ENCODE results near the gene SLC2A4RG. TPM values are rescaled to one million over a fixed set of nuclear protein-coding genes. Genes with fewer than 3 reads are reported as not detected.

Gene SLC2A4RG
- total RNA-seq, 4 donors from 2014 or later: 26.3 to 50.2 (median 47.7) TPM

- intact Hi-C loops (cut with DNase I; ENCODE audit: low total_unique reads): loop anchor here (10.0 kb wide), 1 partner anchor 255 kb away; the partner anchor contains the start of gene PTK6
- Histone ChIP-seq H3K36me3 (no peaks in the 10 kb centered on the region), H3K4me1 (no peaks in the 10 kb centered on the region), H3K9me3 (no peaks in the 10 kb centered on the region), H3K27me3 (no peaks in the 10 kb centered on the region), H3K4me3 (no peak overlapping the region), H3K27ac (no peak overlapping the region)
- DNase-seq: no peak
- 95% methylated on average over 57 of the region's 57 CpGs; no CpG with 5 or more reads in 1 of the 2 donors for WGBS, 2 donors (ENCODE audit: low coverage in 1 of 2)
- in situ Hi-C loops (cut with MboI; ENCODE audit: low pct_ligation_motif_present in 1 of 4, low pct_unique_long_range_greater_than_20kb in 1 of 4, low sequenced_read_pairs in 3 of 4): no loop called here
- no peak for TF ChIP-seq POLR2AphosphoS5 (IDR thresholded peaks at IDR 0.05)
- TF ChIP-seq EP300 (IDR thresholded peaks at IDR 0.05; ENCODE audit: low read depth): no peak
- TF ChIP-seq, protein P1, sequence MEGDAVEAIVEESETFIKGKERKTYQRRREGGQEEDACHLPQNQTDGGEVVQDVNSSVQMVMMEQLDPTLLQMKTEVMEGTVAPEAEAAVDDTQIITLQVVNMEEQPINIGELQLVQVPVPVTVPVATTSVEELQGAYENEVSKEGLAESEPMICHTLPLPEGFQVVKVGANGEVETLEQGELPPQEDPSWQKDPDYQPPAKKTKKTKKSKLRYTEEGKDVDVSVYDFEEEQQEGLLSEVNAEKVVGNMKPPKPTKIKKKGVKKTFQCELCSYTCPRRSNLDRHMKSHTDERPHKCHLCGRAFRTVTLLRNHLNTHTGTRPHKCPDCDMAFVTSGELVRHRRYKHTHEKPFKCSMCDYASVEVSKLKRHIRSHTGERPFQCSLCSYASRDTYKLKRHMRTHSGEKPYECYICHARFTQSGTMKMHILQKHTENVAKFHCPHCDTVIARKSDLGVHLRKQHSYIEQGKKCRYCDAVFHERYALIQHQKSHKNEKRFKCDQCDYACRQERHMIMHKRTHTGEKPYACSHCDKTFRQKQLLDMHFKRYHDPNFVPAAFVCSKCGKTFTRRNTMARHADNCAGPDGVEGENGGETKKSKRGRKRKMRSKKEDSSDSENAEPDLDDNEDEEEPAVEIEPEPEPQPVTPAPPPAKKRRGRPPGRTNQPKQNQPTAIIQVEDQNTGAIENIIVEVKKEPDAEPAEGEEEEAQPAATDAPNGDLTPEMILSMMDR (IDR thresholded peaks at IDR 0.05): no peak
- TF ChIP-seq POLR2A (IDR thresholded peaks at IDR 0.05): no peak
Observed at GRCh38 chr20:63789836-63790571, 50.4 kb downstream of the SLC2A4RG start.

DNA sequence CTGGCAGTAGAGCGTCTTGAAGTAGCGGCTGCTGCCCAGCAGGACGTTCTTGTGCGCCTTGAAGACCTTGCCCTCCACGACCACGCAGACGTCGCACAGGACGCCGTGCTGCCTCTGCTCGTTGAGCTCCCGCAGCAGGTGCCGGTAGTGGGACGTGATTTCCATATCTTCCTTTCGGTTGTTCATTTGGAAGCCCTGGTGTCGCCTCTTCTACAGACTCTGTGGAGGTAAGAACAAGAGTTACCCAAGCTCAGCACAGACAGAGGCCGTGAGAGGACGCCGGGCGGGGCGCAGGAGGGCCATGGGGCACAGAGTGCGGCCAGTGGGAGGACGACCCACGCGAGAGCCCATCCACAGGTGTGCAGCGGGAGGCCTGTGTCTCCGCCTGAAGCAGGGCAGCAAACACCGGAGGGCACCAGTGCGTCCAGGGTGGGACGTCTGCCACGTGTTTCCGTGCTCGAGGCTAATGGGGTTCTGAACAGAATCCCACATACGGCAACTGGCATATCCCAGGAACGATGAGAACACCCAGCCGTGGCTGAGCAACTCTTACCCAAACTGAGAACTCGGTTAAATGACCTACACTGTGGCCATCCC lies 51.1 kb downstream of the SLC2A4RG start:
- 91 to 100% methylated on average over 1 to 37 of the region's 37 CpGs for WGBS, 2 donors (ENCODE audit: low coverage in 1 of 2)
- Histone ChIP-seq H3K9me3 (no peaks in the 10 kb centered on the region), H3K27ac (no peak overlapping the region), H3K36me3 (no peaks in the 10 kb centered on the region), H3K4me1 (no peaks in the 10 kb centered on the region), H3K27me3 (no peaks in the 10 kb centered on the region), H3K4me3 (no peak overlapping the region)
- TF ChIP-seq POLR2A (IDR thresholded peaks at IDR 0.05) (no peak), EP300 (IDR thresholded peaks at IDR 0.05; ENCODE audit: low read depth) (no peak)
- DNase-seq: no peak
- intact Hi-C loops (cut with DNase I; ENCODE audit: low total_unique reads): no loop called here
- in situ Hi-C loops (cut with MboI; ENCODE audit: low pct_ligation_motif_present in 1 of 4, low pct_unique_long_range_greater_than_20kb in 1 of 4, low sequenced_read_pairs in 3 of 4): no loop called here

DNA sequence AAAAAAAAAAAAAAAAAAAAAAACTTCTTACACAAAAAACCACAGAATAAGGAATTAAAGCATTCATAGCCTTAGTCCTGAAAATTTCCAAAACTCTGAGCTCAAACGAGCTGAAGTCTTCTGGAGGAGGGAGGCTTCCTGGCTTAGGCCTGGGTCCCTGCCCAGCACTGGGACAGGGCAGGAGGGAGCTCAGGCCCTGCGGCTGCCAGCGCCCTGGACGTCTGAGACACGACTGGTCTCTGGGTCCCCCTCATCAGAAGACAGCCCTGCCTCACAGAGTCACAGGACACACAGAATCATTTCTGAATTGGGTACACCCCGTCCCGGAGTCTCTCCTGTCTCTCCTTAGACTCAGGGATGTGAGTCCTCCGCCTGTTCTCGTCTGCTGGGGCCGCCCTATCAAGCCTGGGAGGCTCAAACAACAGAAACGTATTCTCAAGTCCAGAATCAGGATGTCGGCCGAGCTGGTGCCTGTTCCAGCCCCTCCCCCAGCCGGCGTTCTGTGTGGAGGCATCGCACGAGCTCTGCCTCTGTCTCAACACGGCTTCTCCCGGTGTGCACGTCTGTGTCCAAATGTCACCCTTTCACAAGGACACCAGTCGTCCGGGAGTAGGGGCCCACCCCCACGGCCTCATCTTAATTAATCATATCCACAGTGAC lies 52.1 kb downstream of the SLC2A4RG start:
- intact Hi-C loops (cut with DNase I; ENCODE audit: low total_unique reads): no loop called here
- no peaks in the 10 kb centered on the region for H3K9me3 ChIP-seq
- H3K27ac ChIP-seq: no peak overlapping the region
- in situ Hi-C loops (cut with MboI; ENCODE audit: low pct_ligation_motif_present in 1 of 4, low pct_unique_long_range_greater_than_20kb in 1 of 4, low sequenced_read_pairs in 3 of 4): no loop called here
- TF ChIP-seq POLR2A (IDR thresholded peaks at IDR 0.05) (no peak), EP300 (IDR thresholded peaks at IDR 0.05; ENCODE audit: low read depth) (no peak), POLR2AphosphoS5 (IDR thresholded peaks at IDR 0.05) (no peak)
- TF ChIP-seq, protein P1 (IDR thresholded peaks at IDR 0.05): no peak
- no peaks in the 10 kb centered on the region for H3K27me3 ChIP-seq
- no peaks in the 10 kb centered on the region for H3K4me1 ChIP-seq
- H3K36me3 ChIP-seq: no peaks in the 10 kb centered on the region
- 72% methylated on average over 23 of the region's 23 CpGs; no CpG with 5 or more reads in 1 of the 2 donors for WGBS, 2 donors (ENCODE audit: low coverage in 1 of 2)
- no peak overlapping the region for H3K4me3 ChIP-seq
- DNase-seq: no peak

DNA sequence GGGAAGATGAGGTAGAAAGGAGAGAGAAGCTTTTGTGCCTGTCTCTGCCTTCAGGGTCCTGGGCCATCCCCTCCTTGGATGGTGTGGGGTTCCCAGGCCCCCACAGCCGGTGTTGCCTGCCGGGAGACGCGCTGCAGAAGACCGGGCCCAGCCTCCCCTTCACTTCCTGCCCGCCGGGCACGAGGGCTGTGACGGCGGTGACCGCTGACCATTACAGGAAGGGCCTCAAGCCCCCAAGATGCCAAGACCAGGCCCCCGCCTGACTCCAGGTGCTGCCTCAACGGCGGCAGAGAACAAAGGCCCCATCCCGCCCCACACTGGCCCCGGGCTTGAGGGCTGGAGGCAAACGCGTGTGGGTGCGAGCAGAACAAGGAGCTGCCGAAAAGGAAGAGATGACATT lies 53.3 kb downstream of the SLC2A4RG start:
- Histone ChIP-seq H3K36me3 (no peaks in the 10 kb centered on the region), H3K27ac (no peak overlapping the region), H3K9me3 (no peaks in the 10 kb centered on the region), H3K4me1 (no peaks in the 10 kb centered on the region), H3K27me3 (no peaks in the 10 kb centered on the region), H3K4me3 (no peak overlapping the region)
- intact Hi-C loops (cut with DNase I; ENCODE audit: low total_unique reads): no loop called here
- DNase-seq: no peak
- in situ Hi-C loops (cut with MboI; ENCODE audit: low pct_ligation_motif_present in 1 of 4, low pct_unique_long_range_greater_than_20kb in 1 of 4, low sequenced_read_pairs in 3 of 4): no loop called here
- WGBS, 2 donors (ENCODE audit: low coverage in 1 of 2): 78% methylated on average over 14 of the region's 20 CpGs; no CpG with 5 or more reads in 1 of the 2 donors
- TF ChIP-seq POLR2A (IDR thresholded peaks at IDR 0.05): no peak

Small RNA genes within 50 kb of the gene (small RNA-seq; reads per million reads assigned to genes)
- gene LIME1: 0 reads per million in 4 donors
- gene TNFRSF6B: 0 reads per million in 4 donors

Other genes with a start within 250 kb of the SLC2A4RG start
- 1 to 10 TPM in 3 of 4 donors, under 1 TPM in 1; 0.75 to 5.0 (median 3.3) TPM for gene EEF1A2, start 240.7 kb upstream of the SLC2A4RG start, total RNA-seq
- 100 to 1,000 TPM; 320 to 695 (median 517) TPM for gene PPDPF, start 219.0 kb upstream of the SLC2A4RG start, total RNA-seq
- gene PTK6, start 202.4 kb upstream of the SLC2A4RG start, total RNA-seq: 100 to 1,000 TPM in 2 of 4 donors, 10 to 100 TPM in 2; 90.5 to 147 (median 103) TPM
- gene SRMS, start 192.0 kb upstream of the SLC2A4RG start, total RNA-seq: under 1 TPM in 1 of 4 donors, not detected in 3; 0.79 TPM
- not detected for gene FNDC11, start 185.6 kb upstream of the SLC2A4RG start, total RNA-seq
- 10 to 100 TPM; 32.9 to 49.4 (median 38.8) TPM for gene HELZ2, start 165.5 kb upstream of the SLC2A4RG start, total RNA-seq
- 10 to 100 TPM in 3 of 4 donors, 1 to 10 TPM in 1; 9.0 to 20.3 (median 13.5) TPM for gene GMEB2, start 112.7 kb upstream of the SLC2A4RG start, total RNA-seq
- gene STMN3, start 86.4 kb upstream of the SLC2A4RG start, total RNA-seq: 1 to 10 TPM in 3 of 4 donors, under 1 TPM in 1; 0.75 to 7.1 (median 4.4) TPM
- gene RTEL1, start 81.5 kb upstream of the SLC2A4RG start, total RNA-seq: 10 to 100 TPM; 18.8 to 84.9 (median 24.1) TPM
- gene TNFRSF6B, start 43.1 kb upstream of the SLC2A4RG start, total RNA-seq: 10 to 100 TPM in 3 of 4 donors, 1 to 10 TPM in 1; 4.2 to 34.4 (median 13.6) TPM
- gene ARFRP1, start 31.8 kb upstream of the SLC2A4RG start, total RNA-seq: 10 to 100 TPM; 46.2 to 75.4 (median 56.2) TPM
- gene ZGPAT, start 31.7 kb upstream of the SLC2A4RG start, total RNA-seq: 100 to 1,000 TPM in 2 of 4 donors, 10 to 100 TPM in 2; 29.1 to 346 (median 76.5) TPM
- 10 to 100 TPM; 24.4 to 91.1 (median 44.0) TPM for gene LIME1, start 3.1 kb upstream of the SLC2A4RG start, total RNA-seq
- gene ZBTB46, start 91.5 kb downstream of the SLC2A4RG start, total RNA-seq: 1 to 10 TPM; 2.3 to 6.0 (median 5.3) TPM
- gene ABHD16B, start 121.7 kb downstream of the SLC2A4RG start, total RNA-seq: not detected
- gene TPD52L2, start 125.5 kb downstream of the SLC2A4RG start, total RNA-seq: 10 to 100 TPM; 40.8 to 67.0 (median 62.6) TPM
- gene DNAJC5, start 155.3 kb downstream of the SLC2A4RG start, total RNA-seq: 10 to 100 TPM; 59.9 to 77.3 (median 71.4) TPM
- 100 to 1,000 TPM in 1 of 4 donors, 10 to 100 TPM in 3; 41.1 to 189 (median 68.5) TPM for gene UCKL1, start 216.6 kb downstream of the SLC2A4RG start, total RNA-seq
- 1 to 10 TPM; 1.8 to 5.2 (median 2.1) TPM for gene ZNF512B, start 230.2 kb downstream of the SLC2A4RG start, total RNA-seq
- gene SAMD10, start 239.9 kb downstream of the SLC2A4RG start, total RNA-seq: 10 to 100 TPM in 3 of 4 donors, 1 to 10 TPM in 1; 5.9 to 86.2 (median 19.4) TPM
- 10 to 100 TPM; 29.2 to 55.7 (median 51.8) TPM for gene PRPF6, start 241.4 kb downstream of the SLC2A4RG start, total RNA-seq